ENCODE results near the gene MBNL1.

Gene MBNL1

DNA sequence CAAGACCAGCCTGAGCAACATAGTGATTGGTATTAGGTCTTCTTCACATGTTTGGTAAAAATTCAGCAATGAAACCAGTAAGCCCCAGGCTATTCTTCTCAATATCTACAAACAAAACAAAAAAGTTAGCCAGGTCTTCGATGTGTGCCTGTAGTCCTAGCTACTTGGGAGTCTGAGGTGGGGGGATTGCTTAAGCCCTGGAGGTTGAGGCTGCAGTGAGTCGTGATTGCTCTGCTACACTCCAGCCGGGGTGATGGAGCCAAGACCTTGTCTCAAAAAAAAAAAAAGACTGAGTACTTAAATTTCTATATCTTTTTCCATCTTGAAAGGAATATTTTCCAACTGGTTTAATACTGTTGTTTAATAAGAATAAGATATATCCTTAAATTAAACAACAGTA lies 106.8 kb downstream of the MBNL1 start:
- Histone ChIP-seq H3K4me2 (ENCODE audit: low read length) (no peak overlapping the region), H3K27me3 (ENCODE audit: control insufficient read depth, insufficient read depth, low read length) (no peaks in the 10 kb centered on the region), H3K9me3 (replicated peaks; ENCODE audit: low read length) (no peaks in the 10 kb centered on the region), H3K36me3 (ENCODE audit: insufficient read depth, low read length) (peaks cover 3% of the 10 kb centered on the region), H3K4me1 (ENCODE audit: control insufficient read depth, insufficient read depth, low read length) (peaks cover 46% of the 10 kb centered on the region), H3K4me3 (ENCODE audit: low read length) (no peak overlapping the region), H3K9ac (ENCODE audit: low read depth, low read length) (no peak overlapping the region)

- Histone ChIP-seq H3K27me3 (ENCODE audit: control insufficient read depth, insufficient read depth, low read length) (no peaks in the 10 kb centered on the region), H3K4me2 (ENCODE audit: low read length) (peak overlapping the region; percentile 57), H3K4me1 (ENCODE audit: control insufficient read depth, insufficient read depth, low read length) (peaks cover 54% of the 10 kb centered on the region), H3K4me3 (ENCODE audit: low read length) (no peak overlapping the region), H3K9me3 (replicated peaks; ENCODE audit: low read length) (no peaks in the 10 kb centered on the region), H3K36me3 (ENCODE audit: insufficient read depth, low read length) (peaks cover 3% of the 10 kb centered on the region), H3K9ac (ENCODE audit: low read depth, low read length) (peak overlapping the region; percentile 35)
Measured at GRCh38 chr3:152376351-152377183, 107.8 kb downstream of the MBNL1 start.

GRCh38 chr3:152377184-152377570 lies 108.4 kb downstream of the MBNL1 start:
- peaks cover 60% of the 10 kb centered on the region for H3K4me1 ChIP-seq (ENCODE audit: control insufficient read depth, insufficient read depth, low read length)
- no peak overlapping the region for H3K4me2 ChIP-seq (ENCODE audit: low read length)
- peaks cover 3% of the 10 kb centered on the region for H3K36me3 ChIP-seq (ENCODE audit: insufficient read depth, low read length)
- no peak overlapping the region for H3K4me3 ChIP-seq (ENCODE audit: low read length)
- peak overlapping the region; percentile 35 for H3K9ac ChIP-seq (ENCODE audit: low read depth, low read length)
- H3K27me3 ChIP-seq (ENCODE audit: control insufficient read depth, insufficient read depth, low read length): no peaks in the 10 kb centered on the region
- H3K9me3 ChIP-seq (replicated peaks; ENCODE audit: low read length): no peaks in the 10 kb centered on the region

DNA sequence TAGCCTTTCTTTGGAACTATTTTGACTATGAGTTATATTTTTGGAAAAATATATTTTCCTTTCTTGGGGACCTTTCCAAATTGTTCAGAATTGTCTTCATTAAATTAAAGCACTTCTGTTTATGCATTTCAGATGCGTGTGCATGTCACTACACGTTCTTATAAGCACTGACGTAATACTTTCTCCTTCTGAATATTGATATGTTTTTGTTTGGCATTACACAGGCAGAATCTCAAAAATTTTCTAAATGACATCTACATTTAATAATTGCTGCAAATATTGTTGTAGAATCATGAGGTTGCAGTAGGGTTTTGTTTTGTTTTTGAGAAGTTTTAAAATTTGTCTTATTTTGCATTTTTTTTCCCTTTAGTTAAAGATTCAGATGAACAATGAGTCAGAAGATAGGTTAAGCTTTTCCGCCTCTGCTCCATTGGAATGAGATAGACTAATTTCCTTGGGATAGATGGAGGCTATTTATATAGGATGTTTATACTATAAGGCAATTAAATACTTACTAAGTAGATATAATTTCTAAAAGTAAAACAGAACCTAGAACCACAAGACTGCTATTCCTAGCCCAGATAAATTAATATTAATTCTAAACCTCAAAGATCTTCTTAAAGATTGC lies 110.8 kb downstream of the MBNL1 start:
- peaks cover 3% of the 10 kb centered on the region for H3K36me3 ChIP-seq (ENCODE audit: insufficient read depth, low read length)
- H3K4me1 ChIP-seq (ENCODE audit: control insufficient read depth, insufficient read depth, low read length): peaks cover 78% of the 10 kb centered on the region
- no peaks in the 10 kb centered on the region for H3K27me3 ChIP-seq (ENCODE audit: control insufficient read depth, insufficient read depth, low read length)
- H3K9ac ChIP-seq (ENCODE audit: low read depth, low read length): no peak overlapping the region
- no peak overlapping the region for H3K4me2 ChIP-seq (ENCODE audit: low read length)
- no peak overlapping the region for H3K4me3 ChIP-seq (ENCODE audit: low read length)
- H3K9me3 ChIP-seq (replicated peaks; ENCODE audit: low read length): no peaks in the 10 kb centered on the region

- Histone ChIP-seq H3K4me1 (ENCODE audit: control insufficient read depth, insufficient read depth, low read length) (peaks cover 78% of the 10 kb centered on the region), H3K4me3 (ENCODE audit: low read length) (no peak overlapping the region), H3K9ac (ENCODE audit: low read depth, low read length) (no peak overlapping the region), H3K27me3 (ENCODE audit: control insufficient read depth, insufficient read depth, low read length) (no peaks in the 10 kb centered on the region), H3K4me2 (ENCODE audit: low read length) (no peak overlapping the region), H3K36me3 (ENCODE audit: insufficient read depth, low read length) (peaks cover 1% of the 10 kb centered on the region), H3K9me3 (replicated peaks; ENCODE audit: low read length) (no peaks in the 10 kb centered on the region)
Measured at GRCh38 chr3:152380043-152380442, 111.3 kb downstream of the MBNL1 start.

DNA sequence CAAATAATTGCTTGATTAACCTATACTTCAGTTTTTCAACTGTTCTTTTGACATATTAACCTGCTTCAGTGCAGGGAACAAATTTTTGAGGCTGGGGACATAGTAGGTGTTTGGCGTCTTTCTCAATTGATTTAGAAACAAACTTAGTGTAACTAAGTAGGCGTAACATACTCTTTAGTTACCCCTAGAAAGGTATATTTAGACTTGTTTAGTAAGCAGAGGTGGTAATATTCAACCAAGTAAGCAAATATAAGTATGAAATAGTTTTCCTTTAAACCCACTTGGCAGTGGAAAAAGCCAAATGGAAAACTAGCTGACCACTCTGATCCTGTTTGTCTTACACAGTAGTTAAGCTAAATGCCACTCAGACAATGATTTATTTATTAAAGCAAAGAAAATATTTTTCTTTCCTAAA lies 113.2 kb downstream of the MBNL1 start:
- Histone ChIP-seq H3K9me3 (replicated peaks; ENCODE audit: low read length) (no peaks in the 10 kb centered on the region), H3K9ac (ENCODE audit: low read depth, low read length) (peak overlapping the region; percentile 77), H3K4me1 (ENCODE audit: control insufficient read depth, insufficient read depth, low read length) (peaks cover 78% of the 10 kb centered on the region), H3K4me2 (ENCODE audit: low read length) (peak overlapping the region; percentile 86), H3K4me3 (ENCODE audit: low read length) (peak overlapping the region; percentile 57), H3K36me3 (ENCODE audit: insufficient read depth, low read length) (no peaks in the 10 kb centered on the region), H3K27me3 (ENCODE audit: control insufficient read depth, insufficient read depth, low read length) (no peaks in the 10 kb centered on the region)

GRCh38 chr3:152382312-152383135 lies 113.8 kb downstream of the MBNL1 start:
- H3K4me2 ChIP-seq (ENCODE audit: low read length): peak overlapping the region; percentile 86
- no peaks in the 10 kb centered on the region for H3K9me3 ChIP-seq (replicated peaks; ENCODE audit: low read length)
- H3K27me3 ChIP-seq (ENCODE audit: control insufficient read depth, insufficient read depth, low read length): no peaks in the 10 kb centered on the region
- H3K4me3 ChIP-seq (ENCODE audit: low read length): peak overlapping the region; percentile 57
- H3K4me1 ChIP-seq (ENCODE audit: control insufficient read depth, insufficient read depth, low read length): peaks cover 81% of the 10 kb centered on the region
- H3K9ac ChIP-seq (ENCODE audit: low read depth, low read length): peak overlapping the region; percentile 77
- no peaks in the 10 kb centered on the region for H3K36me3 ChIP-seq (ENCODE audit: insufficient read depth, low read length)

DNA sequence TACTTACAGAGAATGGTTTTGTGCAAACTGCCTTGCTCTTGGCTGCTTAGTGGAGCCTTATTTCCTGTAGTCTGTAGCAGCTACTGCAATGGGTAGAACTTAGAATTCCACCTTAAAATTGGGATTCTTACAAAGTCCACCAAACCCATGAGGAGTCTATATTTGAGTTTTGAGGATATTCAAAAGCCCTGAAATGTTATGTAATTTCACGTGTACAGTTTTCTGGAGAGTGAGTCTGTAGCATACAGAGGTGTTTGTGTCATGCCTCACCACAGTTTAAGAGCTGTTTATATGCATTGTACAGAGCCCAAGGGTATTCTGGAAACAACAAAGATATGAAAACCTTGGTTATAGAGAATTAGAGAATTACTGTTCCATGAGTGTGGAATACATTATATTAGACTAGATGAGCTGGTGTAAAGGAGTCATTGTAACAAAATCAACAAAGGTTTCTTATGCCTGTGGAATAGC lies 114.4 kb downstream of the MBNL1 start:
- Histone ChIP-seq H3K9ac (ENCODE audit: low read depth, low read length) (peak overlapping the region; percentile 77), H3K36me3 (ENCODE audit: insufficient read depth, low read length) (no peaks in the 10 kb centered on the region), H3K9me3 (replicated peaks; ENCODE audit: low read length) (no peaks in the 10 kb centered on the region), H3K4me1 (ENCODE audit: control insufficient read depth, insufficient read depth, low read length) (peaks cover 87% of the 10 kb centered on the region), H3K4me3 (ENCODE audit: low read length) (peak overlapping the region; percentile 57), H3K27me3 (ENCODE audit: control insufficient read depth, insufficient read depth, low read length) (no peaks in the 10 kb centered on the region), H3K4me2 (ENCODE audit: low read length) (peak overlapping the region; percentile 86)

GRCh38 chr3:152384412-152384811 lies 115.7 kb downstream of the MBNL1 start:
- Histone ChIP-seq H3K4me2 (ENCODE audit: low read length) (peak overlapping the region; percentile 27), H3K4me1 (ENCODE audit: control insufficient read depth, insufficient read depth, low read length) (peaks cover 90% of the 10 kb centered on the region), H3K36me3 (ENCODE audit: insufficient read depth, low read length) (peaks cover 5% of the 10 kb centered on the region), H3K9me3 (replicated peaks; ENCODE audit: low read length) (no peaks in the 10 kb centered on the region), H3K9ac (ENCODE audit: low read depth, low read length) (peak overlapping the region; percentile 77), H3K4me3 (ENCODE audit: low read length) (peak overlapping the region; percentile 4), H3K27me3 (ENCODE audit: control insufficient read depth, insufficient read depth, low read length) (no peaks in the 10 kb centered on the region)

GRCh38 chr3:152385761-152386160 lies 117.0 kb downstream of the MBNL1 start:
- Histone ChIP-seq H3K36me3 (ENCODE audit: insufficient read depth, low read length) (peaks cover 5% of the 10 kb centered on the region), H3K4me1 (ENCODE audit: control insufficient read depth, insufficient read depth, low read length) (peaks cover 77% of the 10 kb centered on the region), H3K4me3 (ENCODE audit: low read length) (peak overlapping the region; percentile 32), H3K9ac (ENCODE audit: low read depth, low read length) (peak overlapping the region; percentile 81), H3K9me3 (replicated peaks; ENCODE audit: low read length) (no peaks in the 10 kb centered on the region), H3K4me2 (ENCODE audit: low read length) (peak overlapping the region; percentile 63), H3K27me3 (ENCODE audit: control insufficient read depth, insufficient read depth, low read length) (no peaks in the 10 kb centered on the region)

- H3K4me3 ChIP-seq (ENCODE audit: low read length): peak overlapping the region; percentile 32
- no peaks in the 10 kb centered on the region for H3K9me3 ChIP-seq (replicated peaks; ENCODE audit: low read length)
- H3K4me1 ChIP-seq (ENCODE audit: control insufficient read depth, insufficient read depth, low read length): peaks cover 73% of the 10 kb centered on the region
- H3K36me3 ChIP-seq (ENCODE audit: insufficient read depth, low read length): peaks cover 7% of the 10 kb centered on the region
- H3K4me2 ChIP-seq (ENCODE audit: low read length): peak overlapping the region; percentile 61
- H3K27me3 ChIP-seq (ENCODE audit: control insufficient read depth, insufficient read depth, low read length): no peaks in the 10 kb centered on the region
- peak overlapping the region; percentile 81 for H3K9ac ChIP-seq (ENCODE audit: low read depth, low read length)
Measured at GRCh38 chr3:152386208-152386607, 117.5 kb downstream of the MBNL1 start.
